IMR-90 (cell line): ENCODE results near the gene EIF2A. TPM values are rescaled to one million over a fixed set of nuclear protein-coding genes. Genes with fewer than 3 reads are reported as not detected.

Experiments
- ATAC-seq: fragments of 200-7000 bp; cut with Tn5 transposase; 2 replicates; pipeline ENCODE4 v1.9.1; 2020; ENCODE audit warnings: low read depth, mild to moderate bottlenecking, moderate library complexity
- BruUV-seq: library from RNA; stranded (reverse); fragments of 400-500 nt; replicated peaks from 2 replicates; lab custom pipeline; 2021; lab: Mats Ljungman, UMichigan
- CTCF ChIA-PET: fragments of 300-600 bp; formaldehyde crosslinking; extraction: SDS; loops from one replicate; lab custom pipeline; 2021; ENCODE audit warnings: antibody characterized with exemption; lab: Yijun Ruan, JAX
- POLR2A ChIA-PET: fragments of 300-600 bp; sonication (Branson Sonifier 250); formaldehyde crosslinking; loops from one replicate; lab custom pipeline; 2022; ENCODE audit warnings: antibody characterized with exemption; ENCODE audit not compliant: unreplicated experiment; lab: Charles Lee
- DNase-seq: peaks from one replicate; pipeline ENCODE4 v3.0.0; 2013
- H2AFZ ChIP-seq: replicated peaks from 2 replicates; pipeline ENCODE3; 2013; ENCODE audit warnings: low read length, mild to moderate bottlenecking; ENCODE audit not compliant: poor library complexity
- H2AK5ac ChIP-seq: 2 replicates; pipeline ENCODE4 v1.6.1; 2013; ENCODE audit warnings: low read depth, low read length, inconsistent platforms
- H2AK9ac ChIP-seq: replicated peaks from 2 replicates; pipeline ENCODE3; 2013; ENCODE audit warnings: mild to moderate bottlenecking, low read depth, low read length, moderate library complexity; ENCODE audit not compliant: poor library complexity
- H2BK120ac ChIP-seq: 2 replicates; pipeline ENCODE4 v1.6.1; 2013; ENCODE audit warnings: low read depth, low read length, inconsistent platforms
- H2BK15ac ChIP-seq: 3 replicates; pipeline ENCODE4 v1.6.1; 2013; ENCODE audit warnings: low read depth, low read length, inconsistent platforms
- H2BK20ac ChIP-seq: 2 replicates; pipeline ENCODE4 v1.6.1; 2013; ENCODE audit warnings: low read depth, mild to moderate bottlenecking, inconsistent platforms, low read length, moderate library complexity
- H2BK5ac ChIP-seq: 2 replicates; pipeline ENCODE4 v1.6.1; 2013; ENCODE audit warnings: mild to moderate bottlenecking, low read depth, low read length, inconsistent platforms; ENCODE audit not compliant: poor library complexity, severe bottlenecking
- H3K14ac ChIP-seq: replicated peaks from 2 replicates; pipeline ENCODE4 v1.6.1; 2013; ENCODE audit warnings: low read depth, low read length, inconsistent platforms
- H3K18ac ChIP-seq: 2 replicates; pipeline ENCODE4 v1.6.1; 2013; ENCODE audit warnings: low read depth, low read length, control low read depth
- H3K23ac ChIP-seq: 2 replicates; pipeline ENCODE4 v1.6.1; 2013; ENCODE audit warnings: low read depth, low read length, inconsistent platforms
- H3K27ac ChIP-seq: 2 replicates; pipeline ENCODE4 v1.5.1; 2013; ENCODE audit warnings: mild to moderate bottlenecking, control low read depth, low read length; ENCODE audit not compliant: insufficient read depth
- H3K27me3 ChIP-seq: 2 replicates; pipeline ENCODE4 v1.6.1; 2013; ENCODE audit warnings: low read length; ENCODE audit not compliant: control insufficient read depth, insufficient read depth
- H3K36me3 ChIP-seq: 2 replicates; pipeline ENCODE4 v1.6.1; 2013; ENCODE audit warnings: low read length, mixed read lengths; ENCODE audit not compliant: control insufficient read depth, insufficient read depth
- H3K4ac ChIP-seq: 2 replicates; pipeline ENCODE4 v1.6.1; 2013; ENCODE audit warnings: low read depth, low read length, inconsistent platforms
- H3K4me1 ChIP-seq: 2 replicates; pipeline ENCODE4 v1.6.1; 2013; ENCODE audit warnings: low read length, mixed read lengths; ENCODE audit not compliant: control insufficient read depth, insufficient read depth
- H3K4me2 ChIP-seq: 2 replicates; pipeline ENCODE4 v1.6.1; 2013; ENCODE audit warnings: low read depth, mild to moderate bottlenecking, control low read depth, low read length, moderate library complexity
- H3K4me3 ChIP-seq: 2 replicates; pipeline ENCODE4 v1.5.1; 2013; ENCODE audit warnings: low read depth, mild to moderate bottlenecking, control low read depth, low read length, moderate library complexity; ENCODE audit not compliant: insufficient read depth
- H3K56ac ChIP-seq: 2 replicates; pipeline ENCODE4 v1.6.1; 2013; ENCODE audit warnings: low read length, inconsistent platforms; ENCODE audit not compliant: insufficient read depth; ENCODE audit errors: extremely low read depth
- H3K79me1 ChIP-seq, 2 experiments: 2 replicates each; pipeline ENCODE4 v1.6.1; 2013; ENCODE audit warnings: low read length in 2 of 2, inconsistent platforms in 1 of 2, low read depth in 1 of 2
- H3K9ac ChIP-seq: 2 replicates; pipeline ENCODE4 v1.6.1; 2013; ENCODE audit warnings: low read depth, low read length, control low read depth
- H3K9me1 ChIP-seq: 2 replicates; pipeline ENCODE4 v1.6.1; 2013; ENCODE audit warnings: low read length, inconsistent platforms; ENCODE audit not compliant: insufficient read depth
- H3K9me3 ChIP-seq: 2 replicates; pipeline ENCODE4 v1.6.1; 2013; ENCODE audit warnings: low read length; ENCODE audit not compliant: control insufficient read depth, insufficient read depth
- H4K20me1 ChIP-seq: 2 replicates; pipeline ENCODE4 v1.6.1; 2013; ENCODE audit warnings: low read length, inconsistent platforms; ENCODE audit not compliant: insufficient read depth
- H4K5ac ChIP-seq: 2 replicates; pipeline ENCODE4 v1.6.1; 2013; ENCODE audit warnings: mild to moderate bottlenecking, low read depth, low read length, control low read depth
- H4K8ac ChIP-seq, 2 experiments: 2 replicates each; pipeline ENCODE4 v1.6.1; 2013; ENCODE audit warnings: low read depth in 2 of 2, low read length in 2 of 2, control low read depth in 1 of 2, inconsistent platforms in 1 of 2
- H4K91ac ChIP-seq: 2 replicates; pipeline ENCODE4 v1.6.1; 2013; ENCODE audit warnings: low read depth, low read length, inconsistent platforms; ENCODE audit not compliant: insufficient read depth
- BHLHE40 ChIP-seq: fragments of 150-350 bp; IDR thresholded peaks from 2 replicates; pipeline ENCODE4 v1.6.1; 2016; ENCODE audit warnings: mild to moderate bottlenecking, low read depth, low read length
- CEBPB ChIP-seq: IDR thresholded peaks from 2 replicates; pipeline ENCODE4 v1.6.1; 2012; ENCODE audit warnings: low read depth, low read length, improper control_type of control experiment
- CHD1 ChIP-seq: IDR thresholded peaks from 2 replicates; pipeline ENCODE4 v1.6.1; 2012; ENCODE audit warnings: low read depth, low read length, improper control_type of control experiment
- MAZ ChIP-seq: IDR thresholded peaks from 2 replicates; pipeline ENCODE4 v1.6.1; 2012; ENCODE audit warnings: low read depth, mild to moderate bottlenecking, low read length, improper control_type of control experiment, moderate library complexity, borderline replicate concordance
- RAD21 ChIP-seq: IDR thresholded peaks from 2 replicates; pipeline ENCODE4 v1.6.1; 2012; ENCODE audit warnings: low read length, improper control_type of control experiment
- RCOR1 ChIP-seq: IDR thresholded peaks from 2 replicates; pipeline ENCODE4 v1.6.1; 2012; ENCODE audit warnings: mild to moderate bottlenecking, low read length, improper control_type of control experiment; ENCODE audit not compliant: insufficient replicate concordance
- SMC3 ChIP-seq: fragments of 150-350 bp; IDR thresholded peaks from 2 replicates; pipeline ENCODE4 v1.6.1; 2016; ENCODE audit warnings: low read depth, mild to moderate bottlenecking, antibody characterized with exemption, low read length, moderate library complexity
- dilution Hi-C: fragments of 300-500 bp; cut with HindIII; formaldehyde crosslinking; loops from one replicate; pipeline ENCODE4 v1.14.3; 2018; ENCODE audit warnings: low sequenced_read_pairs; ENCODE audit not compliant: unreplicated experiment
- in situ Hi-C: fragments of 300-500 bp; cut with MboI; formaldehyde crosslinking; loops from 3 replicates; pipeline ENCODE4 v1.14.3; 2019; ENCODE audit warnings: low sequenced_read_pairs, inconsistent platforms, mixed read lengths
- intact Hi-C: fragments of 100-400 bp; cut with micrococcal nuclease; formaldehyde crosslinking; loops from 2 replicates; pipeline ENCODE4 v1.10.0; 2022
- polyA plus RNA-seq, 3 experiments: library from polyadenylated mRNA; depleted of rRNA; stranded (reverse); fragments of >200 nt; gene quantifications; 2 replicates each; pipeline ENCODE4 v1.2.3, GENCODE V29; 2012; ENCODE audit warnings: low replicate concordance in 1 of 3
- total RNA-seq: library from RNA; depleted of rRNA; stranded (reverse); fragments of >200 nt; gene quantifications from 2 replicates; pipeline ENCODE4 v1.2.3, GENCODE V29; 2012

Gene EIF2A
- total and polyA plus RNA-seq, 2 of the 4 experiments (the other 2 are of a cell fraction), result 61.2 to 166 TPM

DNA sequence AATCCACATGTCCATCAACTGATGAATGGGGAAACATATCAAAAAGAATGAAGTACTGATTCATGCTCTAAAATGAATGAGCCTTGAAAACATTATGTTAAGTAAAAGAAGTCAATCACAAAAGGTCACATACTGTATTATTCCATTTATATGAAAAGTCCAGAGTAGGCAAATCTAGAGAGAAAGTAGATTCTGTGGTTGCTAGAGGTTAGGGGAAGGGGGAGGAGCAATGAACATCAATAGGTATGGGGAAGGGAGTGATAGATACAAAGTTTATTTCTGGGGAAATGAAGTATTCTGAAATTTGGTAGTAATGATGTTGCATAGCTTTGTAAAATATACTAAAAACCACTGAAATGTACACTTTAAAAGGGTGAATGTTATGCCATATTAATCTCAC lies 14.8 kb upstream of the EIF2A start:
- Histone ChIP-seq H3K14ac (no peak overlapping the region), H3K9me1 (no peaks in the 10 kb centered on the region), H2BK15ac (no peak overlapping the region), H2AK9ac (no peak overlapping the region), H3K9ac (no peak overlapping the region), H3K4me2 (no peak overlapping the region), H2BK5ac (no peak overlapping the region), H2AFZ (no peak overlapping the region), H4K20me1 (no peaks in the 10 kb centered on the region), H3K18ac (no peak overlapping the region), H3K36me3 (no peaks in the 10 kb centered on the region), H3K23ac (no peak overlapping the region), H2AK5ac (no peak overlapping the region), H3K9me3 (no peaks in the 10 kb centered on the region), H4K91ac (no peak overlapping the region), H3K4me3 (no peak overlapping the region), H3K27me3 (no peaks in the 10 kb centered on the region), H3K27ac (no peak overlapping the region), H3K56ac (no peak overlapping the region), H4K5ac (no peak overlapping the region), H3K4ac (no peak overlapping the region), H2BK20ac (no peak overlapping the region), H4K8ac (no peak overlapping the region), H3K79me1 (no peaks in the 10 kb centered on the region), H2BK120ac (no peak overlapping the region), H3K4me1 (peaks cover 2% of the 10 kb centered on the region; the same call in 1 of the 2 replicates)
- in situ Hi-C loops (no loop called here), dilution Hi-C loops (no loop called here), intact Hi-C loops (no loop called here)
- POLR2A ChIA-PET, result no interaction called here
- no TSS peak for BruUV-seq
- TF ChIP-seq CEBPB (no peak), SMC3 (no peak), RAD21 (no peak), BHLHE40 (no peak), MAZ (no peak), CHD1 (no peak), RCOR1 (no peak)
- CTCF ChIA-PET, result no interaction called here
- ATAC-seq (no peak), DNase-seq (no peak)
